ENCODE measurements around the gene MDM4.

The MDM4 gene

DNA sequence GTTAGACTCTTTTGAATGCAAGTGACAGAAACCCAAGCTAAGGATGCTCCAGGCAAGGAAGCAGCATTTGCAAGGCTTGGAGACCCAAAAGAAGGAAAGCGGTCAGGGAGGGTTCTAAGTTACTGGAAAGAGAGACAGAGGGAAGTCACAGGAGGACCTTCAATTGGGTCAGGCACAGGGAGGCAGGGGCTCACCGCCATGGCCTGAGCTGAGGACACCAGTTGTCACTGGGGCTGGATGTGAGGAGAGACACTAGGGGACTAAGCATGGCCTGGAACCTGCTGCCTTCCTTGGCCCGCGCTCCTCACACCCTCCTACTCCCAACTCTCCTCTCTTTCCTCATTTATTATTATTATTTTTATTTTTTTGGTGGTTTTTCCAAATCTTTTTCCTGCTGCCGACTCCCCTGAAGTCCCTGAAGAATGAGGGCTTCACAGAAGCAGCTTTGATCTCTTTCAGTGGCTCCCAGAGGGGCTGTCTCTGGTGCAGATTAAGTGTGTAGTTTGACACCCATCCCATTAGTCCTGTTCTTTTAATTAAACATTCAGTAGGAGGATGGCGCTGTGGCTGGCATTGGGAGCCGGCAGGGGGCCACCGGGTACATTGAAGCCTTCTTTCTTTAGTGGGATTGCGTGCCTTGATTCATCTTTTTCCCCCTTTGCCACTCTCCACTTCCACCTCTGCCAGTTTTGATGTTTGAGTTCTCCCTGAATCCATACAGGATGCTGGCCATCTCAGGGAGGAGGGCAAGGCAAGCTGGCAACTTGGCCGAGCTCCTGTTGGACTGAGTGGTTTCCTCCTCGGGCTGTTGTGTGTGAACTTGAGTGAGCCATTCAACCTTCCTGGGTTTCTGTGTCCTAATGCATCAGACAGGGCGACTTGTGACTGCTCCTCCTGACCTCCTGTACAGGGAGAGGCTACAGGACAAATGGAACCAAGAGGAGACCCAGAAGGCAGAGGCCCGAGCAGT lies 59.3 kb downstream of the MDM4 start:
- TF ChIP-seq, protein P1, sequence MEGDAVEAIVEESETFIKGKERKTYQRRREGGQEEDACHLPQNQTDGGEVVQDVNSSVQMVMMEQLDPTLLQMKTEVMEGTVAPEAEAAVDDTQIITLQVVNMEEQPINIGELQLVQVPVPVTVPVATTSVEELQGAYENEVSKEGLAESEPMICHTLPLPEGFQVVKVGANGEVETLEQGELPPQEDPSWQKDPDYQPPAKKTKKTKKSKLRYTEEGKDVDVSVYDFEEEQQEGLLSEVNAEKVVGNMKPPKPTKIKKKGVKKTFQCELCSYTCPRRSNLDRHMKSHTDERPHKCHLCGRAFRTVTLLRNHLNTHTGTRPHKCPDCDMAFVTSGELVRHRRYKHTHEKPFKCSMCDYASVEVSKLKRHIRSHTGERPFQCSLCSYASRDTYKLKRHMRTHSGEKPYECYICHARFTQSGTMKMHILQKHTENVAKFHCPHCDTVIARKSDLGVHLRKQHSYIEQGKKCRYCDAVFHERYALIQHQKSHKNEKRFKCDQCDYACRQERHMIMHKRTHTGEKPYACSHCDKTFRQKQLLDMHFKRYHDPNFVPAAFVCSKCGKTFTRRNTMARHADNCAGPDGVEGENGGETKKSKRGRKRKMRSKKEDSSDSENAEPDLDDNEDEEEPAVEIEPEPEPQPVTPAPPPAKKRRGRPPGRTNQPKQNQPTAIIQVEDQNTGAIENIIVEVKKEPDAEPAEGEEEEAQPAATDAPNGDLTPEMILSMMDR (IDR thresholded peaks at IDR 0.05; ENCODE audit: control extremely low read depth, extremely low read depth, low read depth, missing control alignments), result no peak
- CTCF ChIA-PET, result interaction anchor here (0.8 to 11.7 kb wide), 4 partner anchors 10 to 231 kb away, joined by 3 to 61 read pairs (median 16); no protein-coding TSS in a partner anchor
- DNase-seq (ENCODE audit: extremely low spot score), result no peak
- POLR2A ChIA-PET, result interaction anchor here (1.2 kb wide), 1 partner anchor 12 kb away, joined by 3 read pairs; no protein-coding TSS in a partner anchor

GRCh38 chr1:204576422-204576821 lies 60.2 kb downstream of the MDM4 start:
- no peak for DNase-seq (ENCODE audit: extremely low spot score)
- CTCF ChIA-PET, result interaction anchor here (2.1 to 11.7 kb wide), 3 partner anchors 10 to 230 kb away, joined by 12 to 61 read pairs (median 19); no protein-coding TSS in a partner anchor
- POLR2A ChIA-PET, result no interaction called here
- TF ChIP-seq, protein P1 (IDR thresholded peaks at IDR 0.05; ENCODE audit: control extremely low read depth, extremely low read depth, low read depth, missing control alignments), result no peak

GRCh38 chr1:204577794-204578478 lies 61.7 kb downstream of the MDM4 start:
- DNase-seq (ENCODE audit: extremely low spot score), result no peak
- ChIA-PET CTCF (interaction anchor here (1.2 to 11.7 kb wide), 7 partner anchors 9 to 484 kb away, joined by 3 to 61 read pairs (median 8); no protein-coding TSS in a partner anchor), POLR2A (no interaction called here)
- TF ChIP-seq, protein P1 (IDR thresholded peaks at IDR 0.05; ENCODE audit: control extremely low read depth, extremely low read depth, low read depth, missing control alignments), result no peak

GRCh38 chr1:204578867-204579664 lies 62.9 kb downstream of the MDM4 start:
- CTCF ChIA-PET, result interaction anchor here (1.2 to 11.7 kb wide), 7 partner anchors 10 to 483 kb away, joined by 3 to 61 read pairs (median 8); no protein-coding TSS in a partner anchor
- POLR2A ChIA-PET, result no interaction called here
- peak; percentile 74 for DNase-seq (ENCODE audit: extremely low spot score)
- TF ChIP-seq, protein P1 (IDR thresholded peaks at IDR 0.05; ENCODE audit: control extremely low read depth, extremely low read depth, low read depth, missing control alignments), result no peak

- POLR2A ChIA-PET, result no interaction called here
- TF ChIP-seq, protein P1 (IDR thresholded peaks at IDR 0.05; ENCODE audit: control extremely low read depth, extremely low read depth, low read depth, missing control alignments), result no peak
- no peak for DNase-seq (ENCODE audit: extremely low spot score)
- CTCF ChIA-PET, result interaction anchor here (2.2 to 11.7 kb wide), 4 partner anchors 11 to 227 kb away, joined by 8 to 61 read pairs (median 14); no protein-coding TSS in a partner anchor
These were observed 63.5 kb downstream of the MDM4 start for GRCh38 chr1:204579681-204580080.
